Mucosa of descending colon (tissue), 3 donors: Measurements from ENCODE around the gene ABCG2. TPM values are rescaled to one million over a fixed set of nuclear protein-coding genes. Genes with fewer than 3 reads are reported as not detected.

ENCODE experiments used
- ATAC-seq: fragments of 200-7000 bp; cut with Tn5 transposase; one replicate; pipeline ENCODE4 v1.9.1; 2020; ENCODE audit warnings: mild to moderate bottlenecking, moderate library complexity
- DNase-seq, 3 donors: peaks; one replicate each; pipeline ENCODE4 v3.0.0-alpha.2; 2020
- H3K36me3 ChIP-seq: fragments of 200-600 bp; one replicate; pipeline ENCODE4 v1.8.0; 2021; ENCODE audit warnings: low read depth, mild to moderate bottlenecking
- H3K4me1 ChIP-seq: fragments of 200-600 bp; one replicate; pipeline ENCODE4 v1.8.0; 2021; ENCODE audit warnings: low read depth, mild to moderate bottlenecking
- H3K4me3 ChIP-seq: fragments of 200-600 bp; one replicate; pipeline ENCODE4 v1.8.0; 2021; ENCODE audit warnings: mild to moderate bottlenecking
- H3K9me3 ChIP-seq: fragments of 200-600 bp; one replicate; pipeline ENCODE4 v1.8.0; 2021; ENCODE audit warnings: mild to moderate bottlenecking
- intact Hi-C, 2 donors: fragments of 100-400 bp; cut with DNase I in 1 of 2; cut with micrococcal nuclease in 1 of 2; formaldehyde crosslinking; loops; one replicate each; pipeline versions ENCODE4 v1.11.0 to v1.11.1; 2022; cut with DNase I, micrococcal nuclease
- total RNA-seq, 3 donors: library from RNA; stranded (reverse); fragmentation: NEBNext Ultra II Directional in 2 of 3; extraction: Animal tissue kit (Norgen Biotek cat#: 25700) in 2 of 3; gene quantifications; one replicate each; pipeline versions ENCODE4 v1.2.1 to v1.2.4, GENCODE V29; 2021 to 2023
- TF ChIP-seq, protein P1 (sequence below): fragments of 200-600 bp; IDR thresholded peaks from one replicate; pipeline ENCODE4 v1.8.0; 2022; ENCODE audit warnings: antibody characterized with exemption, mild to moderate bottlenecking
- donor health status: DM: no; HTN: no; CAD: no; lungs with moderate emphysema.
- donor health status: DM: no; HTN: no; CAD: no.
- donor health status: DM: no; HTN: yes; CAD: no.

The ABCG2 gene
- total RNA-seq, 3 donors from 2014 or later: 17.7 to 64.4 (median 59.4) TPM

DNA sequence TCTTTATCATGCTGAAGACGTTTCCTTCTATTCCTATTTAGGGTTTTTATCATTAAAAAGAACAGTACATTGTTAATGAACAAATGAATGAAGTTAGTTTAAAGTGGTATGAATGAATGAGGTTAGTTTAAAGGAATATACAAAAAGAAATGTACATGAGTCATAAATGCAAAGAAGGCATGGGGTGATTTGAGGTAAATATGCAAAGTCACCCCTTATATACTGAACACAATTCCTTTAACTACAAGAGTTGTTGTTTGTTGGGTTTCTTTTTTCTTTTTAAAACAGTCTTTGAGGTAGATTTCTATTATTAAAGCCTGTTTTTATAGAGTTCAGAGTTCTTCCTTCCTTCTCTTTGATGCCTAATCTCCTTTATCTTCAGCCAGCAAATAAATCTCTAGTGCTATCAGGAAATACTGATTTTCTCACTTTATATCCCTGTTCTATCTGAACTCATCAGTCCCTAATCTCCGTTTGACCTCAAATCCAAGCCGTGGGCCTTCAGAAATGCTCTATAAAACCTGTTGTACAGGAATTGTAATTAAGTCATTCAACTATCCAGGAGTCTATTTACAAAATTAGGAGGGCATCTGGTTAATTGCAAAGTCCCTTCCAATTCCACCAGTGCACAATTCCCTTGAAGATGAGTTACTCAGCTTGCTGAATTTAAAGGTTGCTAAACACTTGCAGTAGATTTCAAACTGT is 31.6 kb upstream of the ABCG2 start:
- no peaks in the 10 kb centered on the region for H3K4me1 ChIP-seq
- ATAC-seq (no peak), DNase-seq (no peak)
- H3K36me3 ChIP-seq: no peaks in the 10 kb centered on the region
- no peaks in the 10 kb centered on the region for H3K9me3 ChIP-seq
- TF ChIP-seq, protein P1, sequence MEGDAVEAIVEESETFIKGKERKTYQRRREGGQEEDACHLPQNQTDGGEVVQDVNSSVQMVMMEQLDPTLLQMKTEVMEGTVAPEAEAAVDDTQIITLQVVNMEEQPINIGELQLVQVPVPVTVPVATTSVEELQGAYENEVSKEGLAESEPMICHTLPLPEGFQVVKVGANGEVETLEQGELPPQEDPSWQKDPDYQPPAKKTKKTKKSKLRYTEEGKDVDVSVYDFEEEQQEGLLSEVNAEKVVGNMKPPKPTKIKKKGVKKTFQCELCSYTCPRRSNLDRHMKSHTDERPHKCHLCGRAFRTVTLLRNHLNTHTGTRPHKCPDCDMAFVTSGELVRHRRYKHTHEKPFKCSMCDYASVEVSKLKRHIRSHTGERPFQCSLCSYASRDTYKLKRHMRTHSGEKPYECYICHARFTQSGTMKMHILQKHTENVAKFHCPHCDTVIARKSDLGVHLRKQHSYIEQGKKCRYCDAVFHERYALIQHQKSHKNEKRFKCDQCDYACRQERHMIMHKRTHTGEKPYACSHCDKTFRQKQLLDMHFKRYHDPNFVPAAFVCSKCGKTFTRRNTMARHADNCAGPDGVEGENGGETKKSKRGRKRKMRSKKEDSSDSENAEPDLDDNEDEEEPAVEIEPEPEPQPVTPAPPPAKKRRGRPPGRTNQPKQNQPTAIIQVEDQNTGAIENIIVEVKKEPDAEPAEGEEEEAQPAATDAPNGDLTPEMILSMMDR: no peak
- intact Hi-C loops: no loop called here
- H3K4me3 ChIP-seq: no peak overlapping the region

DNA sequence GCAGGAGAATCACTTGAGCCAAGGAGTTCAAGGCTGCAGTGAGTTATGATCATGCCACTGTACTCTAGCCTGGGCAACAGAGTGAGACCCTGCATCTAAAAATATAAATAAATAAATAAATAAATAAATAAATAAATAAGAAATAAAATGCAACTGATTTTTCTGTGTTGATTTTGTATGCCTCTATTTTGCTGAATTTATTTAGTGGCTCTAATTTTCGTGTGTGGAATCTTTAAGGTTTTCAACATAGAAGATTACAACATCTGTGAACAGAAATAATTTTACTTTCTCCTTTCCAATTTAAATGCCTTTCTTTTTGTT is 30.9 kb upstream of the ABCG2 start:
- intact Hi-C loops: no loop called here
- DNase-seq: no peak
- Histone ChIP-seq H3K36me3 (no peaks in the 10 kb centered on the region), H3K4me1 (no peaks in the 10 kb centered on the region), H3K9me3 (no peaks in the 10 kb centered on the region), H3K4me3 (no peak overlapping the region)
- TF ChIP-seq, protein P1: no peak
- no peak for ATAC-seq

DNA sequence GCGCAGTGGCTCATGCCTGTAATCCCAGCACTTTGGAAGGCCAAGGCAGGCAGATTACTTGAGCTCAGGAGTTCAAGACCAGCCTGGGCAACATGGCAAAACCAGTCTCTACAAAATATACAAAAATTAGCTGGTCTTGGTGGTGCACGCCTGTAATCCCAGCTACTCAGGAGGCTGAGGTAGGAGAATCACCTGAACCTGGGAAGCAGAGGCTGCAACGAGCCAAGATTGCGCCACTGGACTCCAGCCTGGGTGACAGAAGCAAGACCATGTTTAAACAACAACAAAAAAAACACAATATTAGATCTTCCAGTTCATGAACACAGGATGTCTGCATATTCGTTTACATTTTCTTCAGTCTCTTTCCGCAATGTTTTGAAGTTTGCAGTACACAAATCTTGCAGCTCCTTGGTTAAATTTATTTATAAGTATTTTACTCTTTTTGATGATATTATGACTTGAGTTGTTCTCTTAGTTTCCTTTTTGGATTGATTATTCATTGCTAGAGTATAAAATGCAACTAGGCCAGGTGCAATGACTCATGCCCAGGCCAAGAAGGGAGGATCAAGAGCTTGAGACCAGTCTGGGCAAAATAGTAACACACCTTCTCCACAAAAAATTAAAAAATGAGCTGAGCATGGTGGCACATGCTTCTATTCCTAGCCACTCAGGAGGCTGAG is 30.4 kb upstream of the ABCG2 start:
- DNase-seq: no peak
- H3K36me3 ChIP-seq: no peaks in the 10 kb centered on the region
- H3K4me3 ChIP-seq: no peak overlapping the region
- no peak for ATAC-seq
- intact Hi-C loops: no loop called here
- no peaks in the 10 kb centered on the region for H3K4me1 ChIP-seq
- TF ChIP-seq, protein P1: no peak
- H3K9me3 ChIP-seq: no peaks in the 10 kb centered on the region

DNA sequence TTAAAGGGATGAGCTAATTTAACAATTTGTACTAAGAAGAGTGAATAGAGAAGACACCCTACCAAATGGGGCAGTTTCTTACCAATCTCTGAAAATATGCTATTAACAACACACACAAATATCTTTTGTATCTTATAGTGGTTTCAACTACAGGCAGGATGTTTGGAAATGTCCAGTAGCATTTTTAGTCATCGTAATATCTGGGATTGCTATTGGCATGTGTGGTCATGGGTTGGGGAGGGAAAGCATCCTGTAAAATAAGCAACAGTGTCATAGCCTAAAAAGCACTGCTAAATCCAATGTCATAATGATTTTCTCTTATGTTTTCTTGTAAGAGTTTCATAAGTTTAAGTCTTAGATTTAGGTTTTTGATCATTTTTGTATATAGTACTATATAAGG is 29.3 kb upstream of the ABCG2 start:
- ATAC-seq (no peak), DNase-seq (no peak)
- H3K4me3 ChIP-seq: no peak overlapping the region
- H3K4me1 ChIP-seq: no peaks in the 10 kb centered on the region
- no peaks in the 10 kb centered on the region for H3K9me3 ChIP-seq
- H3K36me3 ChIP-seq: no peaks in the 10 kb centered on the region
- TF ChIP-seq, protein P1: no peak
- intact Hi-C loops: no loop called here

DNA sequence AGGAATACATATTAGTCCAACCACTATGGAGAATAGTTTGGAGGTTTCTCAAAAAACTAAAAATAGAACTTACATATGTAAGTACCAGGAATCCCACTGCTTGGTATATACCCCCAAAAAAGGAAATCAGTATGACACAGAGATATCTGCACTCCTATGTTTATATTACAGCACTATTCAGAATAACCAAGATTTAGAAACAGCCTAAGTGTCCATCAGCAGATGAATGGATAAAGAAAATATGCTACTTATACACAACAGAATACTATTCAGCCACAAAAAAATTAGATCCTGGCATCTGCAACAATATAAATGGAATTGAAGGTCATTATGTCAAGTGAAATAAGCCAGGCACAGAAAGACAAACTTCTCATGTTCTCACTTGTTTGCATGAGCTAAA is 27.5 kb upstream of the ABCG2 start:
- intact Hi-C loops: no loop called here
- TF ChIP-seq, protein P1: no peak
- DNase-seq (no peak), ATAC-seq (no peak)
- H3K9me3 ChIP-seq: no peaks in the 10 kb centered on the region
- H3K36me3 ChIP-seq: no peaks in the 10 kb centered on the region
- no peaks in the 10 kb centered on the region for H3K4me1 ChIP-seq
- H3K4me3 ChIP-seq: no peak overlapping the region
